NB4 (cell line): Measurements from ENCODE around the gene CFAP300.

Source experiments
- POLR2A ChIP-seq: IDR thresholded peaks from 2 replicates; pipeline ENCODE4 v1.6.1; 2011; ENCODE audit warnings: mild to moderate bottlenecking; ENCODE audit not compliant: insufficient read length; ENCODE audit errors: extremely low read depth
- TF ChIP-seq, protein P1 (sequence below): IDR thresholded peaks from 2 replicates; pipeline ENCODE4 v1.6.1; 2011; ENCODE audit warnings: low read depth, low read length

DNA sequence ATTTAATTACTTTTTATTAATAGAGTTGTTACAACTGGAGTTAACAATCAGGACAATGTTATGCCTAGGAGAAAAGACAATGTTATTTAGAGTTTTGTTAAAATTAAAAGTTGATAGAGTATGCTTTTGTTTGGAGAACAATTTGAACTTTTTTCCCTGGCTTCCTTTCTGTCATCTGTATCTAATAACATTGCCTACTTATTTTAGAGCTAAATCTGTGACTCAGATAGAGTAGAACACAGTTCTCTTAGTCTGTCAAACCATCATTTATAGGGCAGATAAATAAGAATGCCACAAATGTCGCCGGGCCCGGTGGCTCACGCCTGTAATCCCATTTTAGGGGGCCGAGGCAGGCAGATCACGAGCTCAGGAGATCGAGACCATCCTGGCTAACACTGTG lies 34.1 kb downstream of the CFAP300 start:
- TF ChIP-seq, protein P1, sequence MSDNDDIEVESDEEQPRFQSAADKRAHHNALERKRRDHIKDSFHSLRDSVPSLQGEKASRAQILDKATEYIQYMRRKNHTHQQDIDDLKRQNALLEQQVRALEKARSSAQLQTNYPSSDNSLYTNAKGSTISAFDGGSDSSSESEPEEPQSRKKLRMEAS, result no peak
- TF ChIP-seq POLR2A, result no peak
